Measurements from ENCODE around the gene GPANK1. TPM values are rescaled to one million over a fixed set of nuclear protein-coding genes. Genes with fewer than 3 reads are reported as not detected.

The GPANK1 gene
- total RNA-seq, 3 donors from 2014 or later = 34.9 to 37.8 (median 37.5) TPM

- H3K4me1 Mint-ChIP-seq (ENCODE audit: low read depth) = peaks cover 19% of the 10 kb centered on the region
- no peak overlapping the region for H3K4me3 Mint-ChIP-seq
- ATAC-seq = no peak
- no peaks in the 10 kb centered on the region for H3K27me3 Mint-ChIP-seq (ENCODE audit: low read depth)
- DNase-seq = no peak
- peaks cover 13% of the 10 kb centered on the region for H3K36me3 Mint-ChIP-seq (ENCODE audit: insufficient read depth)
- H3K9me3 Mint-ChIP-seq = no peaks in the 10 kb centered on the region
These were observed 18.8 kb upstream of the GPANK1 start for GRCh38 chr6:31683591-31683990.

GRCh38 chr6:31681135-31681671, 16.4 kb upstream of the GPANK1 start:
- Mint-ChIP-seq H3K4me3 (peak overlapping the region; percentile 78), H3K9me3 (no peaks in the 10 kb centered on the region)

GRCh38 chr6:31680226-31681134, 15.7 kb upstream of the GPANK1 start, which contains the start of gene LY6G5C:
TSS of gene LY6G5C (minus strand) at chr6:31681067. CDS start at chr6:31680373, 694 bp downstream.
- H3K4me3 Mint-ChIP-seq = peak within 1 kb of the TSS; percentile 78
- DNase-seq (peak; percentile 60), ATAC-seq (peak; percentile 64 to 71)
- no peaks in the 10 kb centered on the region for H3K9me3 Mint-ChIP-seq
- no peaks in the 10 kb centered on the region for H3K36me3 Mint-ChIP-seq (ENCODE audit: insufficient read depth)
- H3K4me1 Mint-ChIP-seq (ENCODE audit: low read depth) = peaks cover 19% of the 10 kb centered on the region
- no peaks in the 10 kb centered on the region for H3K27me3 Mint-ChIP-seq (ENCODE audit: low read depth)

More at GRCh38 chr6:31681135-31681671, 16.4 kb upstream of the GPANK1 start:
- Mint-ChIP-seq H3K36me3 (ENCODE audit: insufficient read depth) (peaks cover 5% of the 10 kb centered on the region), H3K27me3 (ENCODE audit: low read depth) (no peaks in the 10 kb centered on the region), H3K4me1 (ENCODE audit: low read depth) (peaks cover 19% of the 10 kb centered on the region)
- ATAC-seq (peak; percentile 76 to 81), DNase-seq (peak; percentile 34)

- Mint-ChIP-seq H3K4me1 (ENCODE audit: low read depth) (peaks cover 17% of the 10 kb centered on the region), H3K4me3 (no peak overlapping the region)
- DNase-seq = no peak
These were observed 13.2 kb upstream of the GPANK1 start for GRCh38 chr6:31677955-31678354.

GRCh38 chr6:31676904-31677303, 12.1 kb upstream of the GPANK1 start:
- Mint-ChIP-seq H3K4me1 (ENCODE audit: low read depth) (peaks cover 17% of the 10 kb centered on the region), H3K9me3 (no peaks in the 10 kb centered on the region), H3K27me3 (ENCODE audit: low read depth) (no peaks in the 10 kb centered on the region), H3K4me3 (no peak overlapping the region), H3K36me3 (ENCODE audit: insufficient read depth) (peaks cover 10% of the 10 kb centered on the region)
- no peak for ATAC-seq
- no peak for DNase-seq

More at GRCh38 chr6:31677955-31678354, 13.2 kb upstream of the GPANK1 start:
- no peak for ATAC-seq
- Mint-ChIP-seq H3K27me3 (ENCODE audit: low read depth) (no peaks in the 10 kb centered on the region), H3K36me3 (ENCODE audit: insufficient read depth) (peaks cover 4% of the 10 kb centered on the region), H3K9me3 (no peaks in the 10 kb centered on the region)

- H3K36me3 Mint-ChIP-seq (ENCODE audit: insufficient read depth) = peaks cover 10% of the 10 kb centered on the region
- DNase-seq (no peak), ATAC-seq (no peak)
- peak overlapping the region; percentile 26 for H3K4me3 Mint-ChIP-seq
- H3K9me3 Mint-ChIP-seq = no peaks in the 10 kb centered on the region
- peaks cover 14% of the 10 kb centered on the region for H3K4me1 Mint-ChIP-seq (ENCODE audit: low read depth)
- H3K27me3 Mint-ChIP-seq (ENCODE audit: low read depth) = no peaks in the 10 kb centered on the region
These were observed 11.6 kb upstream of the GPANK1 start for GRCh38 chr6:31676322-31676903.

GRCh38 chr6:31669676-31670075, 4.9 kb upstream of the GPANK1 start, which contains the start of gene LY6G5B:
TSS of gene LY6G5B (plus strand) at chr6:31669976. CDS start at chr6:31670951, 975 bp downstream.
- Mint-ChIP-seq H3K9me3 (no peaks in the 10 kb centered on the region), H3K4me3 (no peak within 1 kb of the TSS), H3K36me3 (ENCODE audit: insufficient read depth) (peaks cover 49% of the 10 kb centered on the region), H3K27me3 (ENCODE audit: low read depth) (no peaks in the 10 kb centered on the region), H3K4me1 (ENCODE audit: low read depth) (peaks cover 26% of the 10 kb centered on the region)
- ATAC-seq (no peak), DNase-seq (no peak)

- ATAC-seq = no peak
These were observed 1.7 kb upstream of the GPANK1 start for GRCh38 chr6:31666337-31666965.

GRCh38 chr6:31665501-31666336, 922 bp upstream of the GPANK1 start, which contains the start of gene CSNK2B:
TSS of gene CSNK2B (plus strand) at chr6:31666080. CDS start at chr6:31666832, 752 bp downstream.
- peaks cover 57% of the 10 kb centered on the region for H3K36me3 Mint-ChIP-seq (ENCODE audit: insufficient read depth)
- peak; percentile 96 for DNase-seq
- no peaks in the 10 kb centered on the region for H3K27me3 Mint-ChIP-seq (ENCODE audit: low read depth)
- peaks cover 53% of the 10 kb centered on the region for H3K4me1 Mint-ChIP-seq (ENCODE audit: low read depth)
- peak; percentile 85 for ATAC-seq
- H3K9me3 Mint-ChIP-seq = no peaks in the 10 kb centered on the region
- peak within 1 kb of the TSS; percentile 89 for H3K4me3 Mint-ChIP-seq

More at GRCh38 chr6:31666337-31666965, 1.7 kb upstream of the GPANK1 start:
- Mint-ChIP-seq H3K36me3 (ENCODE audit: insufficient read depth) (peaks cover 57% of the 10 kb centered on the region), H3K4me1 (ENCODE audit: low read depth) (peaks cover 47% of the 10 kb centered on the region), H3K27me3 (ENCODE audit: low read depth) (no peaks in the 10 kb centered on the region), H3K4me3 (peak overlapping the region; percentile 89), H3K9me3 (no peaks in the 10 kb centered on the region)
- no peak for DNase-seq

GRCh38 chr6:31663961-31664789, 622 bp downstream of the GPANK1 start:
- H3K9me3 Mint-ChIP-seq = no peaks in the 10 kb centered on the region
- H3K4me3 Mint-ChIP-seq = peak overlapping the region; percentile 89
- peaks cover 64% of the 10 kb centered on the region for H3K4me1 Mint-ChIP-seq (ENCODE audit: low read depth)
- H3K27me3 Mint-ChIP-seq (ENCODE audit: low read depth) = no peaks in the 10 kb centered on the region
- ATAC-seq (no peak), DNase-seq (no peak)
- H3K36me3 Mint-ChIP-seq (ENCODE audit: insufficient read depth) = peaks cover 43% of the 10 kb centered on the region

GRCh38 chr6:31663126-31663960, 1.5 kb downstream of the GPANK1 start:
- H3K9me3 Mint-ChIP-seq = no peaks in the 10 kb centered on the region
- no peak for DNase-seq
- ATAC-seq = no peak
- no peaks in the 10 kb centered on the region for H3K27me3 Mint-ChIP-seq (ENCODE audit: low read depth)
- peaks cover 35% of the 10 kb centered on the region for H3K36me3 Mint-ChIP-seq (ENCODE audit: insufficient read depth)
- peak overlapping the region; percentile 89 for H3K4me3 Mint-ChIP-seq
- H3K4me1 Mint-ChIP-seq (ENCODE audit: low read depth) = peaks cover 68% of the 10 kb centered on the region

- no peak for ATAC-seq
- H3K4me1 Mint-ChIP-seq (ENCODE audit: low read depth) = peaks cover 70% of the 10 kb centered on the region
- H3K4me3 Mint-ChIP-seq = peak overlapping the region; percentile 94
- peaks cover 32% of the 10 kb centered on the region for H3K36me3 Mint-ChIP-seq (ENCODE audit: insufficient read depth)
- no peak for DNase-seq
- no peaks in the 10 kb centered on the region for H3K27me3 Mint-ChIP-seq (ENCODE audit: low read depth)
- H3K9me3 Mint-ChIP-seq = no peaks in the 10 kb centered on the region
These were observed 2.6 kb downstream of the GPANK1 start for GRCh38 chr6:31662124-31662723.
